DND-41 (cell line): ENCODE measurements around the gene GLB1L.
"Not testable (repeated sequence)": the region's sequence is repeated elsewhere in the genome, so short reads cannot be mapped to it uniquely, and the experiment has no call there.

ENCODE experiments used
- ATAC-seq: fragments of 200-7000 bp; cut with Tn5 transposase; 3 replicates; pipeline ENCODE4 v1.9.1; 2021; ENCODE audit warnings: low read depth; ENCODE audit not compliant: insufficient read depth
- DNase-seq: peaks from one replicate; pipeline ENCODE4 v3.0.0-alpha.2; 2020
- H2AFZ ChIP-seq: 2 replicates; pipeline ENCODE4 v1.6.0; 2012; ENCODE audit warnings: low read depth, low read length
- H3K27ac ChIP-seq: 2 replicates; pipeline ENCODE4 v1.5.1; 2012; ENCODE audit warnings: low read length, inconsistent platforms
- H3K27me3 ChIP-seq: fragments of 200-600 bp; sonication (generic); 2 replicates; pipeline ENCODE4 v1.6.0; 2012; ENCODE audit warnings: low read length, mild to moderate bottlenecking, inconsistent platforms; ENCODE audit not compliant: insufficient read depth, poor library complexity
- H3K36me3 ChIP-seq: 2 replicates; pipeline ENCODE4 v1.5.1; 2012; ENCODE audit warnings: low read length, inconsistent platforms; ENCODE audit not compliant: insufficient read depth
- H3K4me1 ChIP-seq: 2 replicates; pipeline ENCODE4 v1.5.1; 2012; ENCODE audit warnings: mild to moderate bottlenecking, low read length; ENCODE audit not compliant: insufficient read depth
- H3K4me2 ChIP-seq: 2 replicates; pipeline ENCODE4 v1.6.0; 2012; ENCODE audit warnings: mild to moderate bottlenecking, moderate library complexity, low read length, inconsistent platforms; ENCODE audit not compliant: insufficient read depth
- H3K4me3 ChIP-seq, 2 experiments: fragments of 200-600 bp in 1 of 2; shearing (Covaris generic) in 1 of 2; 2 replicates each; pipeline ENCODE4 v1.5.1; 2012 to 2016; ENCODE audit warnings: inconsistent platforms in 2 of 2, low read length in 2 of 2, mild to moderate bottlenecking in 2 of 2, low read depth in 1 of 2, moderate library complexity in 1 of 2
- H3K79me2 ChIP-seq: 2 replicates; pipeline ENCODE4 v1.6.0; 2012; ENCODE audit warnings: low read length, inconsistent platforms; ENCODE audit not compliant: insufficient read depth
- H3K9ac ChIP-seq: 2 replicates; pipeline ENCODE4 v1.6.0; 2012; ENCODE audit warnings: low read depth, mild to moderate bottlenecking, inconsistent platforms, low read length, moderate library complexity
- H3K9me3 ChIP-seq: 2 replicates; pipeline ENCODE4 v1.5.1; 2012; ENCODE audit warnings: low read length, moderate library complexity, mild to moderate bottlenecking, inconsistent platforms; ENCODE audit not compliant: insufficient read depth, severe bottlenecking
- H4K20me1 ChIP-seq: 2 replicates; pipeline ENCODE4 v1.6.0; 2012; ENCODE audit warnings: low read length; ENCODE audit not compliant: insufficient read depth
- EZH2 ChIP-seq: IDR thresholded peaks from 3 replicates; pipeline ENCODE4 v1.6.1; 2012; ENCODE audit warnings: borderline replicate concordance, low read depth, mild to moderate bottlenecking, moderate library complexity, low read length, inconsistent platforms; ENCODE audit not compliant: severe bottlenecking
- TF ChIP-seq, protein P1 (sequence below): IDR thresholded peaks from 2 replicates; pipeline ENCODE4 v1.5.1; 2012; ENCODE audit warnings: borderline replicate concordance, low read length, moderate library complexity, mild to moderate bottlenecking; ENCODE audit not compliant: poor library complexity, severe bottlenecking; ENCODE audit errors: extremely low read depth

GLB1L gene

GRCh38 chr2:219205165-219205538 is 40.1 kb downstream of the GLB1L start:
- TF ChIP-seq, protein P1, sequence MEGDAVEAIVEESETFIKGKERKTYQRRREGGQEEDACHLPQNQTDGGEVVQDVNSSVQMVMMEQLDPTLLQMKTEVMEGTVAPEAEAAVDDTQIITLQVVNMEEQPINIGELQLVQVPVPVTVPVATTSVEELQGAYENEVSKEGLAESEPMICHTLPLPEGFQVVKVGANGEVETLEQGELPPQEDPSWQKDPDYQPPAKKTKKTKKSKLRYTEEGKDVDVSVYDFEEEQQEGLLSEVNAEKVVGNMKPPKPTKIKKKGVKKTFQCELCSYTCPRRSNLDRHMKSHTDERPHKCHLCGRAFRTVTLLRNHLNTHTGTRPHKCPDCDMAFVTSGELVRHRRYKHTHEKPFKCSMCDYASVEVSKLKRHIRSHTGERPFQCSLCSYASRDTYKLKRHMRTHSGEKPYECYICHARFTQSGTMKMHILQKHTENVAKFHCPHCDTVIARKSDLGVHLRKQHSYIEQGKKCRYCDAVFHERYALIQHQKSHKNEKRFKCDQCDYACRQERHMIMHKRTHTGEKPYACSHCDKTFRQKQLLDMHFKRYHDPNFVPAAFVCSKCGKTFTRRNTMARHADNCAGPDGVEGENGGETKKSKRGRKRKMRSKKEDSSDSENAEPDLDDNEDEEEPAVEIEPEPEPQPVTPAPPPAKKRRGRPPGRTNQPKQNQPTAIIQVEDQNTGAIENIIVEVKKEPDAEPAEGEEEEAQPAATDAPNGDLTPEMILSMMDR, result no peak
- no peak for TF ChIP-seq EZH2
- ATAC-seq, result no peak
- peaks cover 25% of the 10 kb centered on the region for H3K4me1 ChIP-seq

GRCh38 chr2:219204425-219205164 is 40.6 kb downstream of the GLB1L start:
- Histone ChIP-seq H3K4me2 (no peak overlapping the region), H3K9me3 (no peaks in the 10 kb centered on the region), H3K4me1 (peaks cover 25% of the 10 kb centered on the region), H3K27me3 (no peaks in the 10 kb centered on the region), H3K27ac (no peak overlapping the region), H3K79me2 (peaks cover 6% of the 10 kb centered on the region; the same call in 1 of the 2 replicates), H3K4me3 (no peak overlapping the region), H2AFZ (no peak overlapping the region), H4K20me1 (peaks cover 10% of the 10 kb centered on the region), H3K36me3 (peaks cover 15% of the 10 kb centered on the region), H3K9ac (no peak overlapping the region)
- no peak for TF ChIP-seq EZH2
- TF ChIP-seq, protein P1, result no peak
- ATAC-seq (no peak), DNase-seq (no peak)

More at GRCh38 chr2:219205165-219205538, 40.1 kb downstream of the GLB1L start:
- Histone ChIP-seq H3K36me3 (peaks cover 20% of the 10 kb centered on the region), H2AFZ (no peak overlapping the region), H3K9me3 (no peaks in the 10 kb centered on the region), H3K79me2 (peaks cover 6% of the 10 kb centered on the region; the same call in 1 of the 2 replicates), H3K27me3 (no peaks in the 10 kb centered on the region), H4K20me1 (peaks cover 10% of the 10 kb centered on the region), H3K27ac (no peak overlapping the region), H3K4me2 (no peak overlapping the region), H3K9ac (no peak overlapping the region), H3K4me3 (no peak overlapping the region)
- no peak for DNase-seq

DNA sequence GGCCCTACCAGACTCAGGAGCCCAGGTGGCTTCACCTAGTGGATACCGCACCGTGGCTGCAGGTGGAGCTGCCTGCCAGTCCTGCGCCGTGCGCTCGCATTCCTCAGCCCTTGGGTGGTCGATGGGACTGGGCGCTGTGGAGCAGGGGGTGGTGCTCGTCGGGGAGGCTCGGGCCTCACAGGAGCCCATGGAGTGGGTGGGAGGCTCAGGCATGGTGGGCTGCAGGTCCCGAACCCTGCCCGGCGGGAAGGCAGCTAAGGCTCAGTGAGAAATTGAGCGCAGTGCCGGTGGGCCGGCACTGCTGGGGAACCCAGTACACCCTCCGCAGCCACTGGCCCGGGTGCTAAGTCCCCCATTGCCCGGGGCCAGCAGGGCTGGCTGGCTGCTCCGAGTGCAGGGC is 43.9 kb downstream of the GLB1L start:
- H3K9ac ChIP-seq, H3K27ac ChIP-seq, H3K36me3 ChIP-seq, H3K4me3 ChIP-seq, H3K27me3 ChIP-seq, H3K79me2 ChIP-seq, H3K4me1 ChIP-seq, H3K9me3 ChIP-seq, H2AFZ ChIP-seq, H3K4me2 ChIP-seq, ATAC-seq, DNase-seq, H4K20me1 ChIP-seq: not testable (repeated sequence)

GRCh38 chr2:219200502-219201326 is 44.5 kb downstream of the GLB1L start:
- H3K4me2 ChIP-seq, H3K79me2 ChIP-seq, H3K27ac ChIP-seq, ATAC-seq, DNase-seq, H3K4me3 ChIP-seq, H3K9ac ChIP-seq, H2AFZ ChIP-seq, H3K4me1 ChIP-seq, H3K27me3 ChIP-seq, H4K20me1 ChIP-seq, H3K9me3 ChIP-seq, H3K36me3 ChIP-seq: not testable (repeated sequence)
